ENCODE results near the gene AACS. TPM values are rescaled to one million over a fixed set of nuclear protein-coding genes. Genes with fewer than 3 reads are reported as not detected.

AACS gene
- total and polyA plus RNA-seq, 8 donors = 15.0 to 56.5 (median 25.1) TPM

- H3K27me3 ChIP-seq = peaks cover 6 to 94% (median 62%) of the 10 kb centered on the region in 3 donors
- TF ChIP-seq POLR2A (IDR thresholded peaks at IDR 0.05) = no peak
- TF ChIP-seq CTCF (IDR thresholded peaks at IDR 0.05) = no peak
- TF ChIP-seq POLR2AphosphoS5 (IDR thresholded peaks at IDR 0.05) = no peak
- TF ChIP-seq EP300 (IDR thresholded peaks at IDR 0.05) = no peak
- no peak for DNase-seq
- H3K9me3 ChIP-seq = no peaks in the 10 kb centered on the region
- no peaks in the 10 kb centered on the region for H3K36me3 ChIP-seq
- WGBS, 5 donors = 14 to 28% (median 21%) methylated on average over 4 to 8 of the region's 8 CpGs
- no peak overlapping the region for H3K4me3 ChIP-seq
- intact Hi-C loops (cut with DNase I; ENCODE audit: low total_unique reads) = loop anchor here (5.0 to 10.0 kb wide), 2 partner anchors 213 to 1685 kb away; no protein-coding TSS in a partner anchor
- no peak overlapping the region for H3K27ac ChIP-seq
- peaks cover 21 to 41% (median 28%) of the 10 kb centered on the region in 4 donors for H3K4me1 ChIP-seq
These were observed 124.3 kb downstream of the AACS start for GRCh38 chr12:125189502-125189901.

- Histone ChIP-seq H3K9me3 (no peaks in the 10 kb centered on the region), H3K27me3 (peaks cover 6 to 89% (median 55%) of the 10 kb centered on the region in 3 donors), H3K4me1 (peaks cover 13 to 30% (median 19%) of the 10 kb centered on the region in 4 donors), H3K36me3 (no peaks in the 10 kb centered on the region), H3K27ac (no peak overlapping the region), H3K4me3 (no peak overlapping the region)
- TF ChIP-seq POLR2A (IDR thresholded peaks at IDR 0.05) (no peak), POLR2AphosphoS5 (IDR thresholded peaks at IDR 0.05) (no peak), EP300 (IDR thresholded peaks at IDR 0.05) (no peak), CTCF (IDR thresholded peaks at IDR 0.05) (no peak)
- intact Hi-C loops (cut with DNase I; ENCODE audit: low total_unique reads) = no loop called here
- no peak for DNase-seq
- WGBS, 5 donors = 66 to 74% (median 70%) methylated on average over 10 of the region's 10 CpGs
These were observed 126.3 kb downstream of the AACS start for GRCh38 chr12:125191361-125192087.

GRCh38 chr12:125192690-125193221 is 127.5 kb downstream of the AACS start:
- intact Hi-C loops (cut with DNase I; ENCODE audit: low total_unique reads) = no loop called here
- no peaks in the 10 kb centered on the region for H3K9me3 ChIP-seq
- WGBS, 5 donors = 69 to 75% (median 72%) methylated on average over 9 of the region's 9 CpGs
- H3K27ac ChIP-seq = no peak overlapping the region
- no peak for DNase-seq
- H3K27me3 ChIP-seq = peaks cover 6 to 83% (median 45%) of the 10 kb centered on the region in 3 donors
- peaks cover 2 to 18% (median 7%) of the 10 kb centered on the region in 4 donors for H3K4me1 ChIP-seq
- H3K4me3 ChIP-seq = no peak overlapping the region
- H3K36me3 ChIP-seq = no peaks in the 10 kb centered on the region
- no peak for TF ChIP-seq POLR2AphosphoS5 (IDR thresholded peaks at IDR 0.05)
- TF ChIP-seq CTCF (IDR thresholded peaks at IDR 0.05) = no peak
- no peak for TF ChIP-seq POLR2A (IDR thresholded peaks at IDR 0.05)
- TF ChIP-seq EP300 (IDR thresholded peaks at IDR 0.05) = no peak

Small RNA genes within 50 kb of the gene (small RNA-seq; reads per million reads assigned to genes)
- gene AC122688.1 = 0 reads per million in 4 donors

Other genes with a start within 250 kb of the AACS start
- 10 to 100 TPM in 2 of 5 donors, 1 to 10 TPM in 3; 2.9 to 63.7 (median 8.3) TPM for gene SCARB1, start 201.6 kb upstream of the AACS start, total RNA-seq
- 10 to 100 TPM in 1 of 3 donors, 1 to 10 TPM in 2; 6.7 to 19.4 (median 9.3) TPM for gene SCARB1, start 201.6 kb upstream of the AACS start, polyA plus RNA-seq
- 1,000 to 10,000 TPM in 3 of 5 donors, 100 to 1,000 TPM in 2; 409 to 1,431 (median 1,065) TPM for gene UBC, start 150.8 kb upstream of the AACS start, total RNA-seq
- 1,000 to 10,000 TPM in 1 of 3 donors, 100 to 1,000 TPM in 2; 875 to 1,080 (median 957) TPM for gene UBC, start 150.8 kb upstream of the AACS start, polyA plus RNA-seq
- 10 to 100 TPM in 3 of 5 donors, 1 to 10 TPM in 2; 1.8 to 22.0 (median 17.4) TPM for gene DHX37, start 76.3 kb upstream of the AACS start, total RNA-seq
- gene DHX37, start 76.3 kb upstream of the AACS start, polyA plus RNA-seq = 10 to 100 TPM in 1 of 3 donors, 1 to 10 TPM in 2; 6.6 to 10.5 (median 8.3) TPM
- gene BRI3BP, start 71.8 kb upstream of the AACS start, total RNA-seq = 10 to 100 TPM in 3 of 5 donors, 1 to 10 TPM in 2; 1.2 to 24.3 (median 19.4) TPM
- 1 to 10 TPM; 1.7 to 5.2 (median 3.1) TPM for gene BRI3BP, start 71.8 kb upstream of the AACS start, polyA plus RNA-seq
- 1 to 10 TPM in 2 of 5 donors, under 1 TPM in 2, not detected in 1; under 0.01 to 3.1 (median 0.95) TPM for gene TMEM132B, start 121.0 kb downstream of the AACS start, total RNA-seq
- gene TMEM132B, start 121.0 kb downstream of the AACS start, polyA plus RNA-seq = under 1 TPM; 0.12 to 0.35 (median 0.15) TPM